ENCODE results near the gene BCO2.

BCO2 gene

GRCh38 chr11:112219476-112220232 lies 44.3 kb downstream of the BCO2 start:
- DNase-seq = peak; percentile 62

GRCh38 chr11:112221274-112221835 lies 46.0 kb downstream of the BCO2 start:
- no peak for DNase-seq

GRCh38 chr11:112222303-112222702 lies 47.0 kb downstream of the BCO2 start:
- no peak for DNase-seq

DNA sequence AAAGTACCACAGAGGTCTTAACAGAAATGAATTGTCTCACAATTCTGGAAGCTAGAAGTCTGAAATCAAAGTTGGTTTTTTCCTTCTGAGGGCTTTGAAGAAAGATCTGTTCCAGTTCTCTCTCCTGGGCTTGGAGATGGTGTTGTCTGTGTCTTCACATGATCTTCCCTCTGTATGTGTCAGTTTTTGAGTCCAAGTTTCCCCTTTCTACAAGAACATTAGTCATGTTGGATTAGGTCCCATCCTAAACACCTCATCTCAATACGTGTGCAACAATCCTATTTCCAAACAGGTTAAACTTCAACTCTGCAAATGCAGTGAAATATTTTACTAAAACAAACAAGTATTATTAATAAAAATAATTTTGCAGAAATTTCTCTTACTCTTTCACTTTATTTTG lies 47.8 kb downstream of the BCO2 start:
- no peak for DNase-seq

DNA sequence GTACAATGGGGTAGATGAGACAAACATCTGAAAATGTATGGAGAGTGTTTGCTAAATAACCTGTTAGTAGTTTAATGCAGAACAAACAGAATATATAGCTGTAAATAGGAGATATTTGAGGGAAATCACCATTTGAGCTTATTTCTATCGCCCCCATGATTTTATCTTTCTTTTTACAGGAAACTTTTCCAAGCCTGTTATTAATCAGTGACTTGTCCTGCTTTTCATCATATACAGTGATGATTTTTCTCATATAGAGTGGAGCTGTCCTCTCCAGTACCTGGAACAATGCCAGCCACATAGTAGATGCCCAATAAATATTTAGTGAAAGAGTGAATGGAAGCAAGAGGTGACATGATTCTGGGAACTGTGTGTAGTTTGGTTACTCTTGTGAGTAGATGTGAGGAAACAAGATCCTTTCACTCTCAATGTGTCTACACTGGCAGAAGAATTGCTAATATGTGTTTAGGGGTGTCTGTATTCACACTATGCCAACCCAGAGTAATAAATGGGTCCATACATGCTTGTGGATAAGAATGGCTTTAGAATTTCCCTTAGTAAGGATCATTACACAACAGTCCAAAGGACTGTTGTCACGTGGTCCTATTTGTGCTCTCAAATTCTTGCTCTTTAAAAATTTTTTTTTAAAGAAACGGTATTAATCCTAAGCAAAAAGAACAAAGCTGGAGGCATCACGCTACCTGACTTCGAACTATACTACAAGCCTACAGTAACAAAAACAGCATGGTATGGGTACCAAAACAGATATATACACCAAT lies 48.6 kb downstream of the BCO2 start:
- no peak for DNase-seq

- DNase-seq = no peak
These were observed 50.4 kb downstream of the BCO2 start for GRCh38 chr11:112225753-112226061.

GRCh38 chr11:112226062-112226830 lies 50.9 kb downstream of the BCO2 start, which contains the start of gene PTS:
TSS of gene PTS (plus strand) at chr11:112226428. CDS start at chr11:112226444, 16 bp downstream.
- peak; percentile 95 for DNase-seq

GRCh38 chr11:112226831-112227401 lies 51.6 kb downstream of the BCO2 start:
- DNase-seq = no peak

GRCh38 chr11:112227471-112227870 lies 52.2 kb downstream of the BCO2 start:
- no peak for DNase-seq

- DNase-seq = no peak
These were observed 53.4 kb downstream of the BCO2 start for GRCh38 chr11:112228706-112229105.

GRCh38 chr11:112229159-112229558 lies 53.8 kb downstream of the BCO2 start:
- DNase-seq = no peak

- DNase-seq = no peak
These were observed 54.6 kb downstream of the BCO2 start for GRCh38 chr11:112229746-112230433.

- no peak for DNase-seq
These were observed 56.6 kb downstream of the BCO2 start for GRCh38 chr11:112231952-112232351.

DNA sequence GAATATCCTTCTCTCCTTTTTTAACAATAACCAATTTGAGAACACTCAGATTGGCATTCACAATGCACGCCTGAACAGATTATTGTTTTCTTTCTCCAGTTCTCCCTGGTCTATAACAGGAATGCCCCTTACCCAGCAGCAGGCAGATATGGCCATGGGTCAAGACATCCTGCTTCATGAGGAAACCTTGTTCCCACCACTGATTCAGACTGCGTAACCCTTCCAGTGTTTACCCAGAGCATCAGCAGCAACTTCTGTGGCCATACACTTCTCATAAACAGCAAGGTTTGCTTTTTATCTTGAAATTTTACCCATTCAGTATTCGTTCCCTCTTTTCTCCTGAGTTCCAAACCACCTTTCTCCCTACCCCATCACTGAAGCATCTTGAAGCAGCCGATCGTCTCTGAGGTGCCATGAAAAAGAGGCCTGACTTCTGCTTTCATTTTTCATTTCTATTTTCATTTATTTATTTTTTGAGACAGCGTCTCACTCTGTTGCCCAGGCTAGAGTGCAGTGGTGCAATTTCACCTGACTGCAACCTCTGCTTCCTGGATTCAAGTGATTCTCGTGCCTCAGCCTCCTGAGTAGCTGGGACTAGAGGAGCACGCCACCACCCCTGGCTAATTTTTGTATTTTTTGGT lies 60.6 kb downstream of the BCO2 start:
- DNase-seq = no peak

GRCh38 chr11:112237451-112237850 lies 62.1 kb downstream of the BCO2 start:
- no peak for DNase-seq

- no peak for DNase-seq
These were observed 62.7 kb downstream of the BCO2 start for GRCh38 chr11:112238041-112238440.

GRCh38 chr11:112241486-112241885 lies 66.2 kb downstream of the BCO2 start:
- DNase-seq = no peak

- DNase-seq = no peak
These were observed 71.9 kb downstream of the BCO2 start for GRCh38 chr11:112247201-112247600.

GRCh38 chr11:112248201-112248600 lies 72.9 kb downstream of the BCO2 start:
- no peak for DNase-seq

GRCh38 chr11:112249871-112250610 lies 74.7 kb downstream of the BCO2 start:
- no peak for DNase-seq
